Suprapubic skin (tissue), 3 donors: Measurements from ENCODE around the gene SLC35D1.

Experiments used
- CTCF ChIP-seq, 2 donors: fragments of 200-600 bp in 1 of 2; fragments of 450-650 bp in 1 of 2; sonication (generic) in 1 of 2; IDR thresholded peaks; one replicate each; pipeline ENCODE4 v1.5.1; 2016 to 2019; ENCODE audit warnings: antibody characterized with exemption in 2 of 2, mild to moderate bottlenecking in 1 of 2, moderate library complexity in 1 of 2
- POLR2A ChIP-seq, 2 donors: fragments of 450-650 bp; IDR thresholded peaks; one replicate each; pipeline ENCODE4 v1.6.1; 2017; ENCODE audit warnings: antibody characterized with exemption in 2 of 2, mild to moderate bottlenecking in 2 of 2, moderate library complexity in 2 of 2

GRCh38 chr1:67053535-67053784, 488 bp downstream of the SLC35D1 start:
- TF ChIP-seq CTCF (IDR thresholded peaks at IDR 0.05) (no peak), POLR2A (IDR thresholded peaks at IDR 0.05) (no peak)
